Adrenal gland (tissue), 12 donors: Measurements from ENCODE around the gene PPFIA1. TPM values are rescaled to one million over a fixed set of nuclear protein-coding genes. Genes with fewer than 3 reads are reported as not detected.

Experiments used
- DNase-seq, 7 donors: peaks; one replicate each; pipeline ENCODE4 v3.0.0-alpha.2; 2019 to 2020
- H3K27ac ChIP-seq, 5 donors: fragments of 200-600 bp; sonication (generic) in 4 of 5; 1 replicate in 3 of 5; 2 replicates in 2 of 5; pipeline versions ENCODE4 v1.5.1 to v1.8.0; 2016 to 2020; ENCODE audit warnings: mild to moderate bottlenecking in 1 of 5
- H3K27me3 ChIP-seq: fragments of 200-600 bp; 2 replicates; pipeline ENCODE4 v1.8.0; 2021
- H3K36me3 ChIP-seq, 2 donors: fragments of 200-600 bp; replicated peaks in 1 of 2; 1 replicate in 1 of 2; 2 replicates in 1 of 2; pipeline versions ENCODE4 v1.5.1 to v1.8.0; 2018 to 2022
- H3K4me1 ChIP-seq, 2 donors: fragments of 200-600 bp; replicated peaks in 1 of 2; 1 replicate in 1 of 2; 2 replicates in 1 of 2; pipeline versions ENCODE4 v1.5.1 to v1.8.0; 2018 to 2021
- H3K4me3 ChIP-seq, 4 donors: fragments of 200-600 bp; sonication (generic) in 3 of 4; one replicate each; pipeline ENCODE4 v1.5.1; 2016 to 2018
- H3K9me3 ChIP-seq, 3 donors: fragments of 200-600 bp; sonication (generic) in 1 of 3; replicated peaks in 1 of 3; 1 replicate in 2 of 3; 2 replicates in 1 of 3; pipeline versions ENCODE4 v1.5.1 to v1.8.0; 2016 to 2021
- POLR2A ChIP-seq, 2 donors: fragments of 450-650 bp; IDR thresholded peaks; one replicate each; pipeline ENCODE4 v1.6.1; 2017; ENCODE audit warnings: antibody characterized with exemption in 2 of 2, mild to moderate bottlenecking in 2 of 2, moderate library complexity in 1 of 2
- WGBS, 4 donors: extraction: QIAGEN DNeasy Blood & Tissue Kit in 2 of 4; methylation state at CpG; one replicate each; pipeline versions ENCODE4 v1.1.5 to v1.1.7; 2013 to 2017; 5-methylcytosine and 5-hydroxymethylcytosine counted together
- intact Hi-C, 2 donors: fragments of 100-400 bp; cut with DNase I; formaldehyde crosslinking; loops; one replicate each; pipeline versions ENCODE4 v1.14.1 to v1.15.0; 2022 to 2023
- polyA plus RNA-seq, 3 donors: library from polyadenylated mRNA; stranded (reverse); fragments of 200-250 nt in 2 of 3; fragments of 350-450 nt in 1 of 3; fragmentation: Illumina TruSeq in 1 of 3; extraction: RNeasy Lipid Tissue Mini Kit (QIAGEN cat#74804) in 1 of 3; gene quantifications; one replicate each; pipeline ENCODE4 v1.2.3, GENCODE V29; 2013 to 2014
- total RNA-seq, 9 donors: library from RNA; depleted of rRNA in 4 of 9; stranded (reverse); fragments of >200 nt in 4 of 9; fragments of 120-200 nt in 1 of 9; fragmentation: NEBNext Ultra II Directional in 1 of 9; extraction: Animal tissue kit (Norgen Biotek cat#: 25700) in 1 of 9; gene quantifications; one replicate each; pipeline versions ENCODE4 v1.1.0 to v1.2.4, GENCODE V29; 2013 to 2023
- TF ChIP-seq, protein P1 (sequence below), 6 experiments: fragments of 450-650 bp in 4 of 6; fragments of 200-600 bp in 2 of 6; sonication (generic) in 1 of 6; IDR thresholded peaks; 1 replicate in 5 of 6; 2 replicates in 1 of 6; pipeline versions ENCODE4 v1.5.1 to v1.8.0; 2016 to 2021; ENCODE audit warnings: antibody characterized with exemption in 6 of 6, mild to moderate bottlenecking in 2 of 6, moderate library complexity in 1 of 6
- donor health status: healthy with polysubstance abuse.
- donor health status: Bipolar disorder and iron deficiency.
- donor health status: DM: yes; HTN: yes; CAD: no.
- donor health status: DM: no; HTN: no; CAD: no.
- donor health status: DM: no; HTN: no; CAD: no.
- donor health status: DM: yes; HTN: yes; CAD: no.

The PPFIA1 gene
- total and polyA plus RNA-seq, 12 donors, result 25.8 to 58.6 (median 35.7) TPM

DNA sequence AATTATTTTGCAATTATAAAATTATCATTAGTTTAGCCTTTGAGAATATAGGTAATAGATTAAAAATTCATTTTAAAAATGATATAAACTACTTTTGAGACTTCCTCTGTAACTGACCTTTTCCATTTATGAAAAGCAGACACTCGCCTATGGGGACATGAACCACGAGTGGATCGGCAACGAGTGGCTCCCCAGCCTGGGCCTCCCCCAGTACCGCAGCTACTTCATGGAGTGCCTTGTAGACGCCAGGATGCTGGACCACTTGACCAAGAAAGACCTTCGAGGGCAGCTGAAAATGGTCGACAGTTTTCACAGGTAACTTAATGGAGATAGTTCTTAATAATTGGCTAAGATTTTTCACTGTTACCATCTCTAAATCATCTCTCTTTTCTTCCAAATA is 101.6 kb downstream of the PPFIA1 start:
- intact Hi-C loops, result no loop called here
- no peaks in the 10 kb centered on the region for H3K4me1 ChIP-seq
- TF ChIP-seq POLR2A (IDR thresholded peaks at IDR 0.05), result no peak
- TF ChIP-seq, protein P1, sequence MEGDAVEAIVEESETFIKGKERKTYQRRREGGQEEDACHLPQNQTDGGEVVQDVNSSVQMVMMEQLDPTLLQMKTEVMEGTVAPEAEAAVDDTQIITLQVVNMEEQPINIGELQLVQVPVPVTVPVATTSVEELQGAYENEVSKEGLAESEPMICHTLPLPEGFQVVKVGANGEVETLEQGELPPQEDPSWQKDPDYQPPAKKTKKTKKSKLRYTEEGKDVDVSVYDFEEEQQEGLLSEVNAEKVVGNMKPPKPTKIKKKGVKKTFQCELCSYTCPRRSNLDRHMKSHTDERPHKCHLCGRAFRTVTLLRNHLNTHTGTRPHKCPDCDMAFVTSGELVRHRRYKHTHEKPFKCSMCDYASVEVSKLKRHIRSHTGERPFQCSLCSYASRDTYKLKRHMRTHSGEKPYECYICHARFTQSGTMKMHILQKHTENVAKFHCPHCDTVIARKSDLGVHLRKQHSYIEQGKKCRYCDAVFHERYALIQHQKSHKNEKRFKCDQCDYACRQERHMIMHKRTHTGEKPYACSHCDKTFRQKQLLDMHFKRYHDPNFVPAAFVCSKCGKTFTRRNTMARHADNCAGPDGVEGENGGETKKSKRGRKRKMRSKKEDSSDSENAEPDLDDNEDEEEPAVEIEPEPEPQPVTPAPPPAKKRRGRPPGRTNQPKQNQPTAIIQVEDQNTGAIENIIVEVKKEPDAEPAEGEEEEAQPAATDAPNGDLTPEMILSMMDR (IDR thresholded peaks at IDR 0.05), result no peak
- no peak overlapping the region for H3K4me3 ChIP-seq
- H3K27me3 ChIP-seq, result no peaks in the 10 kb centered on the region
- 91 to 99% (median 95%) methylated on average over 8 of the region's 8 CpGs for WGBS, 4 donors
- H3K9me3 ChIP-seq, result no peaks in the 10 kb centered on the region
- peaks cover 0 to 36% of the 10 kb centered on the region in 2 donors for H3K36me3 ChIP-seq
- DNase-seq, result peak in 1 of 7 donors; percentile 23
- H3K27ac ChIP-seq, result no peak overlapping the region

DNA sequence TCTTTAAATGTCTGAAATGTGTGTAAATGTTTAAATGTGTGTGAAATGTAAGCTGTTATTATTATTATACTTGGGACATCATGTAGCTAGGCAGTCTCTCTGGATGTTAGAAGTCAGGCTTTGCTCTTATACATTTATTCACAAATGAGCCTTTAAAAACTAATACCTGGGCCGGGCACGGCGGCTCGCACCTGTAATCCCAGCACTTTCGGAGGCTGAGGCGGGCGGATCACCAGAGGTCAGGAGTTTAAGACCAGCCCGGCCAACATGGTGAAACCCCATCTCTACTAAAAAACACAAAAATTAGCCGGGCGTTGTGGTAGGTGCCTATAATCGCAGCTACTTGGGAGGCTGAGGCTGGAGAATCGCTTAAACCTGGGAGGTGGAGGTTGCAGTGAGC is 106.1 kb downstream of the PPFIA1 start:
- 93 to 99% (median 96%) methylated on average over 12 of the region's 12 CpGs for WGBS, 4 donors
- Histone ChIP-seq H3K36me3 (peaks cover 0 to 55% of the 10 kb centered on the region in 2 donors), H3K4me3 (no peak overlapping the region), H3K4me1 (no peaks in the 10 kb centered on the region), H3K27ac (no peak overlapping the region), H3K9me3 (no peaks in the 10 kb centered on the region), H3K27me3 (no peaks in the 10 kb centered on the region)
- TF ChIP-seq, protein P1 (IDR thresholded peaks at IDR 0.05), result no peak
- no peak for TF ChIP-seq POLR2A (IDR thresholded peaks at IDR 0.05)
- peak in 1 of 7 donors; percentile 36 for DNase-seq
- intact Hi-C loops, result no loop called here

DNA sequence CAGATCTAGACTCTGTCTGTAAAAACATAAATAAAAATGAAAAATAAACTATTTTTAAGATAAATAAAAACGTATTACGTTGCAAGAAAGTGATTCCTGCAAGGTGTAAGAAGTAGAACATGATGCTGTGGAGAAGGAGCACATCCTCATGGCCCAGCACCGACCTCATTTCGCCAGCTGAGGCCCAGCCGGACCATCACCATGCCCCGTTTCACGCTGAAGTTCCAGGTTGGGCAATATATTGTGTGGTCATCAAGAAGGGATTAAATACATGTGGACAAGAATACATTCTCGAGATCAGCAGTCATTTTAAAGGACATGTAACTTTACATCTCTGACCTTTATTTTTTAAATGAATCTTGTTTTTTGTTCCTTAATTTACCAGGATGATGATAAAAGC is 107.2 kb downstream of the PPFIA1 start:
- Histone ChIP-seq H3K27ac (no peak overlapping the region), H3K4me1 (no peaks in the 10 kb centered on the region), H3K27me3 (no peaks in the 10 kb centered on the region), H3K9me3 (no peaks in the 10 kb centered on the region), H3K4me3 (no peak overlapping the region), H3K36me3 (peaks cover 0 to 51% of the 10 kb centered on the region in 2 donors)
- WGBS, 4 donors, result 91 to 97% (median 93%) methylated on average over 8 of the region's 8 CpGs
- intact Hi-C loops, result no loop called here
- TF ChIP-seq, protein P1 (IDR thresholded peaks at IDR 0.05), result no peak
- no peak for TF ChIP-seq POLR2A (IDR thresholded peaks at IDR 0.05)
- peak in 1 of 7 donors; percentile 27 for DNase-seq

DNA sequence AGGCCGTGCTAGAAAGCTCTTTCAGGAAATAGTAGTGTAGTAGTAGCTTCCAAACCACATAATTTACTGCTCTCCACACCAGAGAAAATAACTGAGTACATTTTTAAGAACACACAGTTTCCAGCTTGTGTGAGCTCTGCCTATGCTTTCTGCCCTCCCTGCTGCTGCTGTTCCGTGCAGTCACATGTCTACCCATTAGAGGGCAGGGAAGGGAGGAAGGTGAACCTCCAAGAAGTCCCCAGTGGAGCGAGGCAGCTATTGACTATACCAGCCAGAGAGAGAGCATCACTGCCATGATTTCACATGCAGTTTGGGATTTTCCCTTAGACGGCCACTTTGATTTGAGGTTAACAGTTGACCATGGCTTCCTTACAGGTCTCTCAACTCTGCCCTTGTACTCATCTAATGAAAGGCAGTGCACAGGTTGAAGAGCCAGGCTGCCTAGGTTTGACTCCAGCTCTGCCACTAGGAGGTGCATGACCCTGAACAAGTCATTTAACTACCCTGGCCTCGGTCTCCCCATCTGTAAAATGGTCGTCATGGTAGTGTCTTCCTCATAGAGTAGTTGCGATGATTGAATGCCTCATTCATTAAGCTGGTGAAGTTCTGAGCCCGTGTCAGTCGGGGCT is 108.1 kb downstream of the PPFIA1 start:
- intact Hi-C loops, result no loop called here
- DNase-seq, result peak in 1 of 7 donors; percentile 44
- H3K36me3 ChIP-seq, result peaks cover 0 to 43% of the 10 kb centered on the region in 2 donors
- WGBS, 4 donors, result 90 to 93% (median 92%) methylated on average over 7 to 9 of the region's 9 CpGs
- H3K4me3 ChIP-seq, result no peak overlapping the region
- H3K9me3 ChIP-seq, result no peaks in the 10 kb centered on the region
- no peak overlapping the region for H3K27ac ChIP-seq
- peaks cover under 1 to 4% of the 10 kb centered on the region in 2 donors for H3K4me1 ChIP-seq
- no peak for TF ChIP-seq POLR2A (IDR thresholded peaks at IDR 0.05)
- TF ChIP-seq, protein P1 (IDR thresholded peaks at IDR 0.05), result no peak
- no peaks in the 10 kb centered on the region for H3K27me3 ChIP-seq
